ENCODE measurements around the gene UBE2K. TPM values are rescaled to one million over a fixed set of nuclear protein-coding genes. Genes with fewer than 3 reads are reported as not detected.
"Not testable (repeated sequence)": the region's sequence is repeated elsewhere in the genome, so short reads cannot be mapped to it uniquely, and the experiment has no call there.

Gene UBE2K
- total RNA-seq, 2 donors from 2014 or later = 70.8 to 78.8 TPM

DNA sequence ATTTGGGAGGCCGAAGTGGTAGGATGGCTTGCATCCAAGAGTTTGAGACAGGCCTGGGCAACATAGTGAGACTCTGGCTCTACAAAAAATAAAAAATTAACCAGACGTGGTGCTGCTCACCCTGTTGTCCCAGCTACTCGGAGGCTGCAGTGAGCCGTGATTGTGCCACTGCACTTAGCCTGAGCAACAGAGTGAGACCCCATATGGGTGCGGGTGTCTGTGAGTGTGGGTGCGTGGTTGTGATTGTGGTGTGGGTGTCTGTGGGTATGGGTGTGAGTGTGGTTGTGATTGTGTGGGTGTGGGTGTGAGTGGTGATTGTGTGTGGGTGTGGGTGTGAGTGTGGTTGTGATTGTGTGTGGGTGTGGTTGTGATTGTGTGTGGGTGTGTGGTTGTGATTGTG lies 114.6 kb downstream of the UBE2K start:
- DNase-seq (ENCODE audit: low spot score in 2 of 2) = no peak
- peak; percentile 39 to 46 for ATAC-seq
- Mint-ChIP-seq H3K36me3 (peaks cover 0 to 10% of the 10 kb centered on the region in 2 donors), H3K27ac (peak overlapping the region; percentile 37 to 97), H3K9me3 (peaks cover 12 to 17% of the 10 kb centered on the region in 2 donors)

GRCh38 chr4:39813033-39813432 lies 115.1 kb downstream of the UBE2K start:
- H3K9me3 Mint-ChIP-seq = peaks cover 12 to 17% of the 10 kb centered on the region in 2 donors

DNA sequence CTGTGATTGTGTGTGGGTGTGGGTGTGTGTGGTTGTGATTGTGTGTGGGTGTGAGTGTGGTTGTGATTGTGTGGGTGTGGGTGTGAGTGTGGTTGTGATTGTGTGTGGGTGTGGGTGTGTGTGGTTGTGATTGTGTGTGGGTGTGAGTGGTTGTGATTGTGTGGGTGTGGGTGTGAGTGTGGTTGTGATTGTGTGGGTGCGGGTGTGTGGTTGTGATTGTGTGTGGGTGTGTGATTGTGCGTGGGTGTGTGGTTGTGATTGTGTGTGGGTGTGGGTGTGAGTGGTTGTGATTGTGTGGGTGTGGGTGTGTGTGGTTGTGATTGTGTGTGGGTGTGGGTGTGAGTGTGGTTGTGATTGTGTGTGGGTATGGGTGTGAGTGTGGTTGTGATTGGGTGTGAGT lies 115.8 kb downstream of the UBE2K start:
- not testable (repeated sequence) for ATAC-seq; DNase-seq (ENCODE audit: low spot score in 2 of 2); H3K27ac Mint-ChIP-seq; H3K36me3 Mint-ChIP-seq
- peaks cover 12 to 17% of the 10 kb centered on the region in 2 donors for H3K9me3 Mint-ChIP-seq

More at GRCh38 chr4:39813033-39813432, 115.1 kb downstream of the UBE2K start:
- ATAC-seq; H3K36me3 Mint-ChIP-seq; H3K27ac Mint-ChIP-seq; DNase-seq (ENCODE audit: low spot score in 2 of 2): not testable (repeated sequence)

- DNase-seq (ENCODE audit: low spot score in 2 of 2) (no peak), ATAC-seq (peak; percentile 35 to 59)
- Mint-ChIP-seq H3K27ac (peak overlapping the region; percentile 47 to 88), H3K36me3 (peaks cover 0 to 10% of the 10 kb centered on the region in 2 donors), H3K9me3 (peaks cover 12 to 17% of the 10 kb centered on the region in 2 donors)
Observed at GRCh38 chr4:39814403-39815185, 116.7 kb downstream of the UBE2K start.

GRCh38 chr4:39818646-39819045 lies 120.7 kb downstream of the UBE2K start:
- Mint-ChIP-seq H3K9me3 (peaks cover 0 to 12% of the 10 kb centered on the region in 2 donors), H3K36me3 (no peaks in the 10 kb centered on the region), H3K27ac (no peak overlapping the region)
- no peak for ATAC-seq
- no peak for DNase-seq (ENCODE audit: low spot score in 2 of 2)

DNA sequence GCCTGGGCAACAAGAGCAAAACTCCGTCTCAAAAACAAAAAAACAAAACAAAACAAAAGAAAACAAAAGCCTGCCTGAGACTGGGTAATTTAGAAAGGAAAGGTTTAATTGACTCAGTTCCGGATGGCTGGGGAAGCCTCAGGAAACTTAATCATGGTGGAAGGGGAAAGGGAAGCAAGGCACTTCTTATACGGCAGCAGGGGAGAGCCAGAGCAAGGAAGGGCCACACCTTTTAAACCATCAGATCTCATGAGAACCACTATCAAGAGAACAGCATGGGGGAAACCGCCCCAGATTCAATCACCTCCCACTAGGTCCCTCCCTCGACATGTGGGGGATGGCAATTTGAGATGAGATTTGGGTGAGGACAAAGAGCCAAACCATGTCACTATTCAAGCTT lies 122.2 kb downstream of the UBE2K start:
- ATAC-seq = no peak
- DNase-seq (ENCODE audit: low spot score in 2 of 2) = no peak
- no peaks in the 10 kb centered on the region for H3K36me3 Mint-ChIP-seq
- no peak overlapping the region for H3K27ac Mint-ChIP-seq
- H3K9me3 Mint-ChIP-seq = no peaks in the 10 kb centered on the region

DNA sequence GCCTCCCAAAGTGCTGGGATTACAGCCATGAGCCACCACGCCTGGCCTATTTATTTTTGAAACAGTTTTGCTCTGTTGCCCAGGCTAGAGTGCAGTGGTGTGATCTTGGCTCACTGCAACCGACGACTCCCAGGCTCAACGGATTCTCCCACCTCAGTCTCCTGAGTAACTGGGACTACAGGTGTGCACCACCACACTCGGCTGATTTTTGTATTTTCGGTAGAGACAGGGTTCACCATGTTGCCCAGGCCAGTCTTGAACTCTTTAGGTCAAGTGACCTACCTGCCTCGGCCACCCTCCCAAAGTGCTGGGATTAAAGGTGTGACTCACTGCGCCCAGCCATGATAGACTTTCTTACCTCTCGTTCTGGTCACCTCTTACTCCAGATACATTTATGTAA lies 124.0 kb downstream of the UBE2K start:
- Mint-ChIP-seq H3K27ac (no peak overlapping the region), H3K36me3 (no peaks in the 10 kb centered on the region), H3K9me3 (no peaks in the 10 kb centered on the region)
- ATAC-seq = no peak
- DNase-seq (ENCODE audit: low spot score in 2 of 2) = no peak

- Mint-ChIP-seq H3K36me3 (no peaks in the 10 kb centered on the region), H3K27ac (no peak overlapping the region), H3K9me3 (no peaks in the 10 kb centered on the region)
- DNase-seq (ENCODE audit: low spot score in 2 of 2) = no peak
- ATAC-seq = no peak
Observed at GRCh38 chr4:39822662-39823061, 124.7 kb downstream of the UBE2K start.

DNA sequence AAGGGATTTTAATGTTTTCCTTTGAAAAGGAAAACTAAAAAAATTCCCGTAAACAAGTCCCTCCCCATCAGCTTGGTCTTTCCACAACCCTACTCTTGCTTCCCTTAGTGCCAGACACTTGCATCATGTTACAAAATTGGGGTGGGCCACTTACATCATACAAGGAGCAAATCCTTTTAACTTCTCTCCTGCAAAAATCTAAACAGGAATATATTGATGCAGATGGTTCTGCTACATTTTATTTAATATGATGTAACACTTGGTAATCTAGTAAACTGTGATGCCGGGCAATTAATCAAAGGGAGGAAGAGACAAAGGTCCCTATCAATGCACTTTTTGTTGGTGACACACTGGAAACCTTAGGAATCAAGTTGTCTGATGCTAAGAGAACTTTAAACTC lies 125.3 kb downstream of the UBE2K start:
- DNase-seq (ENCODE audit: low spot score in 2 of 2) (no peak), ATAC-seq (no peak)
- H3K36me3 Mint-ChIP-seq = no peaks in the 10 kb centered on the region
- H3K27ac Mint-ChIP-seq = no peak overlapping the region
- H3K9me3 Mint-ChIP-seq = no peaks in the 10 kb centered on the region

- Mint-ChIP-seq H3K36me3 (no peaks in the 10 kb centered on the region), H3K9me3 (no peaks in the 10 kb centered on the region), H3K27ac (no peak overlapping the region)
- no peak for DNase-seq (ENCODE audit: low spot score in 2 of 2)
- ATAC-seq = no peak
Observed at GRCh38 chr4:39825090-39825489, 127.2 kb downstream of the UBE2K start.

DNA sequence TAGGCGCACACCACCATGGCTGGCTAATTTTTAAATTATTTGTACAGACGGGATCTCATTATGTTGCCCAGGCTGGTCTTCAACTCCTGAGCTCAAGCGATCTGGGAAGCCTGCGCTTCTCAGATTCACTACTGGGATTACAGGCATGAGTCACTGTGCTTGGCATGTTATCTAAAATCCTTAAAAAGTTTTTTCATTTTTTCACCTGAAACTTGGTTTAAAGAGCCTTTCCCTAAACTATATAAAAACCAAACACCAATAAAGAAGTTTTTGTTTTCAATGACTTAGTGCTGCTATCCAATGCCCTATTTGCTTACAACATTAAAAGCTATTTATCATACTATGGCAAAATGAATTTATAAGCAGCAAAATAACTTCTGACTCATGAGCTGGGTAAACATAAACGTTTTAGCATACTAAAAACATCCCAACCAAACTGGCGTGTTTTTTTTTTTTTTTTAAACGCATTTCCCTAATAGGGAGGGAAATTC lies 127.8 kb downstream of the UBE2K start:
- no peaks in the 10 kb centered on the region for H3K36me3 Mint-ChIP-seq
- no peaks in the 10 kb centered on the region for H3K9me3 Mint-ChIP-seq
- H3K27ac Mint-ChIP-seq = no peak overlapping the region
- ATAC-seq (no peak), DNase-seq (ENCODE audit: low spot score in 2 of 2) (no peak)

Other genes with a start within 250 kb of the UBE2K start
- gene RPL9, start 239.2 kb upstream of the UBE2K start, total RNA-seq = 1,000 to 10,000 TPM; 1,913 to 2,275 TPM
- gene LIAS, start 239.1 kb upstream of the UBE2K start, total RNA-seq = 10 to 100 TPM; 23.2 to 40.2 TPM
- 10 to 100 TPM; 26.0 to 26.6 TPM for gene UGDH, start 170.7 kb upstream of the UBE2K start, total RNA-seq
- gene SMIM14, start 59.3 kb upstream of the UBE2K start, total RNA-seq = 1 to 10 TPM; 1.3 to 4.7 TPM

Data from activated naive CD4-positive, alpha-beta T cell treated with anti-CD3 and anti-CD28 coated beads, Interleukin-2, amount 50 U/mL, for 72 hours (primary cell).